Stimulated activated CD4-positive, alpha-beta T cell treated with anti-CD3 and anti-CD28 coated beads, Interleukin-2, amount 100 ng/mL, for 4 hours (primary cell): Measurements from ENCODE around the gene SLC35G6.
A peak's percentile ranks its signal among the peaks of the same experiment; 100 is the strongest.
"Not testable (repeated sequence)": the region's sequence is repeated elsewhere in the genome, so short reads cannot be mapped to it uniquely, and the experiment has no call there.

Experiments
- DNase-seq: peaks from one replicate; pipeline ENCODE4 v3.0.0-alpha.2; 2020; ENCODE audit warnings: low read depth

SLC35G6 gene

DNA sequence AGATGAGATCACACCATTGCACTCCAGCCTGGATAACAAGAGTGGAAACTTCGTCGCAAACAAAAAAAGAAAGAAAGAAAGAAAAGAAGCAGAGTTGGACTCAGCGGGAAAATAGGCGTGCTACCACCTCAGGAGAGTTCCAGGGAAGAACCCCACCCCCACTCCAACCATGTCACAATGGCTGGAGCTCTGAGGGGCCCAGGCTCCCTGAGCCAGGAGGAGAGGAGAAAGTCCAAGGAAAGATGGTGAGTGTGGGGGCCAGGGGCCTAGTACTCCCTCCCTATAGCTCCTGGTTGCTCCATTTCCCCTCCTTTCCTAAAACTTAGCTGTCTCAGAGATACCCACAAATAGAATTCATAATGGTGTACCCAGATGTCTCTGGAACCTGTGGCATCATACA, at the start of gene SLC35G6:
SLC35G6 (plus strand) TSS at position 172 of the 400 bp plus-strand sequence; CDS start at position 243, 71 bp downstream.
- not testable (repeated sequence) for DNase-seq

DNA sequence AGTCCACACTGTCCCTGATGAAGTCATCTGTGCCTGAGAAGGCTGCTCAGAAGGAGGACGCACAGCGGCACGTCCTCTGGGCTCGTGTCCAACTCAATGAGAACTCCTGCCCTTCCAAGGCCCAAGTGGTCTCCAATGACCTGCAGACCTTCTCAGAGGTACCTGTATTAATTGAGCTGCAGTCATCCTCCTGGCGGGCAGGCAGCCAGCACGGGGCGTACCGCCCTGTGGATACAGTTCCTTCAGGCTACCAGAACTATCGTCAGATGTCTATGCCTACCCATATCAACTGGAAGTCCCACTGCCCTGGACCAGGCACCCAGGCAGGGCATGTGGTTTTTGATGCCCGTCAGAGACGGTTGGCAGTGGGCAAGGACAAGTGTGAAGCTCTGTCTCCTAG, 49.0 kb upstream of the SLC35G6 start:
- DNase-seq: no peak

- DNase-seq: peak; percentile 35
Observed at GRCh38 chr17:7435676-7436555, 45.3 kb upstream of the SLC35G6 start.

DNA sequence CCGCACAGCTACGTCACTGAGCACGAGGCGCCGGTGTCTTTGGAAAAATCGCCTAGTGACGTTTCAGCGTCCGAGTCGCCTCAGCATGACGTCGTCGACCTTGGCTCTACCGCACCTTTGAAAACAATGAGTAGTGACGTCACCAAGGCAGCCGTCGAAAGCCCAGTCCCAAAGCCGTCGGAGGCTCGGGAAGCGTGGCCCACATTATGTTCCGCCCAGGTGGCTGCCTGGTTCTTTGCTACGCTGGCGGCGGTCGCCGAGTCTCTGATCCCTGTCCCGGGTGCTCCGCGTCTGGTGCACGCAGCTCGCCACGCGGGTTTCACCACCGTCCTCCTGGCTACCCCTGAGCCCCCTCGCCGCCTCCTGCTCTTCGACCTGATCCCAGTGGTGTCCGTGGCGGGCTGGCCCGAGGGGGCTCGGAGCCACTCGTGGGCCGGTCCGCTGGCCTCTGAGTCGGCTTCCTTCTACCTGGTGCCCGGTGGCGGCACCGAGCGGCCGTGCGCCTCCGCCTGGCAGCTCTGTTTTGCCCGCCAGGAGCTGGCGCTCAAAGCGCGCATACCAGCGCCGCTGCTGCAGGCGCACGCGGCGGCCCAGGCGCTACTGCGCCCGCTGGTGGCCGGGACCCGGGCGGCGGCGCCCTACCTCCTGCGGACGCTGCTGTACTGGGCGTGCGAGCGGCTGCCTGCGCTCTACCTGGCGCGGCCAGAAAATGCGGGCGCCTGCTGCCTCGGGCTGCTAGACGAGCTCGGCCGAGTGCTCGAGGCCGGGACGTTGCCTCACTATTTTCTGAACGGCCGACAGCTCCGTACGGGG, 44.5 kb upstream of the SLC35G6 start:
- peak; percentile 72 for DNase-seq

GRCh38 chr17:7437369-7437863, 43.8 kb upstream of the SLC35G6 start:
- no peak for DNase-seq

DNA sequence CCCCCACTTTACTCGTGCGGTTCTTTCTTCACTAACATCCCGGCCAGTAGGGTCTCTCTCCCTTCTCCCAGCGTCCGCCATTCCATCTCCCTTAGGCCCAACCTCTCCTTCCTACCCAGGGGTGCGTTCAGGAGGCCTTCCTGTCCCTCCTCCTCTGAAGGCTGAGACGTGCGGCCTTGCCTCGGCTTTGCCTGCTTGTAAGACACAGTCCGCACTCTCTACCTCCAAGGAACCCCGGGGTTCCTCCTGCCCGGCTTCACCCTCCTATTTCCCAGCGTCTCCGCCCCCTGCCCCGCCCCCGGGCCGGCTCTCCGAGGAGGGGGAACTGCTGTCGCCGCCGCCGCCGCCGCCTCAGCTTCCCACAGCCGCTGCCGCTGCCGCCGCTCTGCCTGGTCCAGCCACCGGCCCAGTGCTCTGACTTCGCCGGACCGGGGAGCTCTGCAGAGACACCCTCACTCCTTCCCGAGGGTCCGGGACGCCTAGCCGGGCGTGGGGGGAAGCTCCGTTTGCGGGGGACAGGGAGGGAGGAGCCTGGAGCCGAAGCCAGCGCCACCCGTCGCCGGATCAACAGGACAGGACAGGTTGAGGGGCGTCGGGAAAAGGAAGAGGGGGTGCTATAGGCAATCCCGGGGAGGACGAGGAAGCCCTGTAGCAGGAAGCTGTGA, 43.2 kb upstream of the SLC35G6 start:
- peak; percentile 57 for DNase-seq

DNA sequence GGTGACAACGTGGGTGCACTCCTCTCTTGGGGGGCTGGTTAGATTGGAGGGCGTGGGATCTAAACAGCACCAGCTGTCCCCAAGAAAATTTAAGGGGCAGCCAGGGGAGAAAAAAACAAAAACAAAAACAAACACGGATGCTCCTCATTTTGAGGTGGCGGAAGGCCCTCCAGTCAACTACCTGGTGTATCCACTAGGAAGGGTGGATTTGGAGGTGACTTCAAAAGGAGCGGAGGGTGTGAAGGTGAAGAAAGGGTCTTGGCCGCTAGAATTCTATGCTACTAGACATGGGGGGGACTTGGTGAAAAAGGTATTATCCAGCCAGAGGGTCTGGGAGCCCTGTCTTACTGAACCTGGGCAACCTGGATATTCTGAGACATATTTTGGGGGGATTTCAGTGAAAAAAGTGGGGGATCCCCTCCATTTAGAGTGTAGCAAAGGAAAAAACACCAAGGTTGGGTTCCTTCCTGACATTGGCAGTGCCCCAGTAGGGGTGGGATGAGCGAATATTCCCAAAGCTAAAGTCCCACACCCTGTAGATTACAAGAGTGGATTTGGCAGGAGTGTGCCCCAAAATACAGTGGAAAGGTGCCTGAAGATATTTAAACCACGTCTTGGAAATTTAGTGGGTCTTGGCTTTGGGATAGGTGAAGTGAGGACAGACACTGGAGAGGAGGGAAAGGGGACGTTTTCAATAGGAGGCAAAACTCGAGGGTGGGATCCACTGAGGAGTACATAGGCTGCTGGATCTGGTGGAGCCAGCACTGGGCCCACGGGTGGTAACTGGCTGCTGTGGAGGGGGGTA, 42.4 kb upstream of the SLC35G6 start:
- no peak for DNase-seq

- DNase-seq: no peak
Observed at GRCh38 chr17:7439462-7440112, 41.7 kb upstream of the SLC35G6 start, which contains the start of gene FGF11. Gene FGF11 (plus strand): TSS chr17:7439512. CDS start chr17:7439621, 109 bp downstream.

- DNase-seq: peak; percentile 22
Observed at GRCh38 chr17:7440113-7440833, 41.0 kb upstream of the SLC35G6 start.

GRCh38 chr17:7440834-7441195, 40.4 kb upstream of the SLC35G6 start:
- no peak for DNase-seq

DNA sequence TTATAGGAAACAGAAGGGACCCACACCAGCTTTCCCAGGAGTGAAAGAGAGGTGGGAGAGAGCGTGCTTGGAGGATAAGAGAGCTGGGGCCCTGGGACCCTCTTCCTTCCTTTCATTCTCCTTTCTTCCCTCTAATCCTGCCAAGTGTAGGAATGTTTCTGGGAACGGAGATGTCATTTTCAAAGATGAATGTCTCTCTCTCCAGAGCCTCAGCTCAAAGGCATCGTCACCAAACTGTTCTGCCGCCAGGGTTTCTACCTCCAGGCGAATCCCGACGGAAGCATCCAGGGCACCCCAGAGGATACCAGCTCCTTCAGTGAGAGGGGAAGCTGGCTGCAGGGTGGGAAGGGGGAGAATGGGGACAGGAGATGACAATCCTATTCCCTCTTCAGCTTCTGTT, 40.0 kb upstream of the SLC35G6 start:
- DNase-seq: no peak

DNA sequence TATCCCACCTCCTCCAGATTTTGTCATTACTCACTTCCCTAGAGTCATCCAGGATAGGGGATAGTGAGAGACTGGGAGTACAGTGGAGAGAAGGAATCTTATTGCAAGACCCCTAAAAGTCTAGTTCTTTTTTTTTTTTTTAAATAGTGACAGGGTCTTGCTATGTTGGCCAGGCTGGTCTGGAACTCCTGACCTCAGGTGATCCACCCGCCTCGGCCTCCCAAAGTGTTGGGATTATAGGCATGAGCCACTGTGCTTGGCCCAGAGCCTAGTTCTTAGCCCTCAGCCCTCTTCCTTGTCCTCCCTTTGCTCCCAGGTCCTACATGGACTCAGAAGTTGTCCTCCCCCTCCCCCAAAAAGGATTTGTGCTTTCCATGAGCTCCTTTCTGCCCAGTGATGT, 39.1 kb upstream of the SLC35G6 start:
- DNase-seq: no peak

DNA sequence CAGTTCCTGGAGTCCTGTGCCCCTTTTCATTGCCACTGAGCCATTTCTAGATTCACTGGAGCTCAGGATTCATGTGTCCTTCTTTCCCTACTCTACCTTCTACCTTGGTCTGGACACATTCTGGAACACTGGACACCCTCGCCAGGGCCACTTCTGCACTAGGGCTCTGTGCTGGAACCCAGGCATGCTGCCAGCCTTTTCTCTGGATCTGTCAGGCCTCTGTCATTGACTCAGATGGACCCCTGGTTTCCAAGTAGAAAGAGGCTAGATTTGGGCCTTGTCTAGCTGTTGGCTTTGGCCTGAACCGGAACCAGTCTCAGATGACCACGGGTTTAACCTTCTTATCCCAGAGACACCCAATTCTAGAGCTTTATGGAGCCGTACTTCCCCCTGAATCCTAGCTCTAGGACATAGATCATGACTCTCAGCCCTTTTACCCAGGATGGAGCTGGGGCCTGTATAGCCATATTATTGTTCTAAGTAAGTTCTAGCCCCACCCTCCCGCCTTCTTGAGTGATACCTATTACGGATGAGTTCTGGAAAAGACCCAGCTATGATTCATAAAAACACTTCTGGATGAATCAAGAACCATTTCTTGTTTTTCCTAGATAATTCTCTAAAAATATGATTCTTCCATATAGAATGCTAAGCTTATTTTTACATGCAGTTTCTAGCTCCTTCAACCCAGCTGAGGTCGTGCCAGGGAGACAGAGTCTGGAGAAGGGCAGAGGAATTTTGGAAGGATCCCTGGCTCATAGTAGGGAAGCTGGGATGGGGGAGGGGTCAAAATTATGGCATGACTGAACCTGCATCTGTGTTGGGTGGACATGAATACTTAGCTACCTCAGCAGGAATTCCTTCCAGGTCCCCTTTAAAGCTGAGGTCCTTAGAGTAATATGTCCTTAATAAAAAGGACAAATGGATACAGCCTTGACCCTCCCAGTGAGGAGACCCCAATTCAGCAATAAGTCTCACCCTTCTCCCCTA, 37.5 kb upstream of the SLC35G6 start:
- DNase-seq: no peak

DNA sequence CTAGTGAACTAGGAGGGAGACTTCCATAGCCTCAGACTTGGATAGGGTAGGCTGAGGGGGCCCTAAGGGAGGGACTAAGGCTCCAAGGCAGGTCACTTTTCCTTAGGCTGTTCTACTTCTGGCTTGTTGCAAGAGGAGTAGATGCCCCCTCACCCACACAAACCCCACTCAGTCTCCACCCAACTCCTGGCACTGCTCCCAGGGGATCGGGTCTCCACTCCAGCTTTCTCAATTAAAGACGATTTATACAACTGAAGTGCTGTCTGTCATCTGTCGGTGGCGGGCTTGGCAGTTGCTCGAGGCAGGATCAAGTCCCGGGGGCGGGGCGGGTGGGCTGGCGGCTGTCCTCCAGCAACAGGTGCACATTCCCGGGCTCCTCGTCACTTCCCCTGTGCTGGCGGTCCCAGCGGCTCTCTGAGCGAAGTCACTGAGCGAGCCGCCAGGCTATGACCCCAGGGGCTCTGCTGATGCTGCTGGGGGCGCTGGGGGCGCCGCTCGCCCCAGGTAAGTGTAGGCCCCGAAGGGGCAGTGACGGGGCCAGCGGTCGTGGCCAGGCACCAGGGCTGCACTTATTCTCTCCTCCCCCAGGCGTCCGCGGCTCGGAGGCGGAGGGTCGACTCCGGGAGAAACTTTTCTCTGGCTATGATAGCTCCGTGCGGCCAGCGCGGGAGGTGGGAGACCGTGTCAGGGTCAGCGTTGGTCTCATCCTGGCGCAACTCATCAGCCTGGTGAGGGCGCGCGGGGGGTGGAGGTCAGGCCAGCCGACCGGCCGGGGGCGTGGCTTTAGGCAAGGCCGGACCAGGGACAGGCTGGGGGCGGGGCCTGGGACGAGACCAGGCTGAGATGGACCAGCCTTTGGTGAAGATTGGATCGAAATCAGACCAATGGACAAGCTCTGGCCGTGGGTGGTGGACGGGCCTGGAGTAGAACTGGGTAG, 36.3 kb upstream of the SLC35G6 start, which contains the start of gene CHRNB1:
CHRNB1 (plus strand) TSS at position 380 of the 937 bp plus-strand sequence; CDS start at position 447, 67 bp downstream.
- no peak for DNase-seq

DNA sequence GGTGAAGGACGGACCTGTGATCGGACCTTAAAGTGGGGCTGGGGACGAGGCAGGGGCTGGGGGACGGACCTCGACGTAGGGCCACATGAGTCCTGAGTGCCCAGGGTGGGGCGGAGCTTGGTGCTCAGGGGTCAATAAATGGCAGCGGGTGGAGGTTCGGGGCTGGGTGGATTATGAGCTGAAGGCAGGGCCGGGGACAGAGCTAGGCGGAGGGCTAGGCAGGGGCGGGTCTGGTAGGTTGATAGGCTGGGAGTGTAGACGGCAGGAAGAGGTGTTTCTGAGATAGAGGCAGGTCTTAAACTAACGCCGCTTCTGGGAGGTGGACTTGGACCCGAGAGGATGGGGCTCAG, 35.7 kb upstream of the SLC35G6 start:
- DNase-seq: no peak

GRCh38 chr17:7448461-7448860, 32.8 kb upstream of the SLC35G6 start:
- no peak for DNase-seq

GRCh38 chr17:7459961-7460545, 21.2 kb upstream of the SLC35G6 start:
- DNase-seq: no peak
